ENCODE results near the gene JAZF1. TPM values are rescaled to one million over a fixed set of nuclear protein-coding genes. Genes with fewer than 3 reads are reported as not detected.

JAZF1 gene
- polyA plus RNA-seq, 1 donor = 24.9 TPM

- DNase-seq = peak; percentile 60
Observed at GRCh38 chr7:28070297-28071055, 110.1 kb downstream of the JAZF1 start.

GRCh38 chr7:28069807-28070206, 110.8 kb downstream of the JAZF1 start:
- DNase-seq = peak; percentile 88

GRCh38 chr7:28069388-28069787, 111.2 kb downstream of the JAZF1 start:
- no peak for DNase-seq

- no peak for DNase-seq
Observed at GRCh38 chr7:28068811-28069216, 111.8 kb downstream of the JAZF1 start.

- no peak for DNase-seq
Observed at GRCh38 chr7:28067171-28067570, 113.4 kb downstream of the JAZF1 start.

- peak; percentile 88 for DNase-seq
Observed at GRCh38 chr7:28065721-28066285, 114.8 kb downstream of the JAZF1 start.

GRCh38 chr7:28065308-28065707, 115.3 kb downstream of the JAZF1 start:
- no peak for DNase-seq

- no peak for DNase-seq
Observed at GRCh38 chr7:28064437-28064836, 116.2 kb downstream of the JAZF1 start.

GRCh38 chr7:28062197-28062991, 118.2 kb downstream of the JAZF1 start:
- DNase-seq = peak; percentile 67

GRCh38 chr7:28061824-28062196, 118.8 kb downstream of the JAZF1 start:
- no peak for DNase-seq

- no peak for DNase-seq
Observed at GRCh38 chr7:28060371-28060950, 120.1 kb downstream of the JAZF1 start.

- DNase-seq = no peak
Observed at GRCh38 chr7:28055161-28055544, 125.4 kb downstream of the JAZF1 start.

- no peak for DNase-seq
Observed at GRCh38 chr7:28054531-28055160, 125.9 kb downstream of the JAZF1 start.

GRCh38 chr7:28052933-28053332, 127.7 kb downstream of the JAZF1 start:
- DNase-seq = no peak

GRCh38 chr7:28048694-28049093, 131.9 kb downstream of the JAZF1 start:
- DNase-seq = no peak

GRCh38 chr7:28046035-28046434, 134.6 kb downstream of the JAZF1 start:
- no peak for DNase-seq

- no peak for DNase-seq
Observed at GRCh38 chr7:28045592-28045991, 135.0 kb downstream of the JAZF1 start.

GRCh38 chr7:28044825-28045224, 135.8 kb downstream of the JAZF1 start:
- no peak for DNase-seq

GRCh38 chr7:28042721-28043120, 137.9 kb downstream of the JAZF1 start:
- DNase-seq = no peak

GRCh38 chr7:28041508-28042314, 138.9 kb downstream of the JAZF1 start:
- DNase-seq = no peak

GRCh38 chr7:28038175-28038797, 142.3 kb downstream of the JAZF1 start:
- no peak for DNase-seq
